Osteoblast (primary cell): Measurements from ENCODE around the gene OAT. TPM values are rescaled to one million over a fixed set of nuclear protein-coding genes. Genes with fewer than 3 reads are reported as not detected.
A peak's percentile ranks its signal among the peaks of the same experiment; 100 is the strongest.

Experiments
- DNase-seq: peaks from one replicate; pipeline ENCODE4 v3.0.0; 2011; ENCODE audit warnings: low spot score, mixed read lengths; ENCODE audit not compliant: insufficient read length; ENCODE audit errors: missing footprints
- H2AFZ ChIP-seq: 2 replicates; pipeline ENCODE4 v1.6.0; 2011; ENCODE audit warnings: mild to moderate bottlenecking, low read length
- H3K27ac ChIP-seq: 2 replicates; pipeline ENCODE4 v1.5.1; 2011; ENCODE audit warnings: mild to moderate bottlenecking, low read depth, low read length, moderate library complexity
- H3K27me3 ChIP-seq: 2 replicates; pipeline ENCODE4 v1.6.0; 2012; ENCODE audit warnings: mild to moderate bottlenecking, control low read depth, inconsistent platforms, low read length, moderate library complexity; ENCODE audit not compliant: insufficient read depth
- H3K36me3 ChIP-seq: 2 replicates; pipeline ENCODE4 v1.5.1; 2011; ENCODE audit warnings: mild to moderate bottlenecking, low read length, control low read depth, moderate library complexity; ENCODE audit not compliant: insufficient read depth
- H3K4me1 ChIP-seq: 2 replicates; pipeline ENCODE4 v1.5.1; 2011; ENCODE audit warnings: mild to moderate bottlenecking, low read length, control low read depth, moderate library complexity; ENCODE audit not compliant: insufficient read depth
- H3K4me2 ChIP-seq: 2 replicates; pipeline ENCODE4 v1.6.0; 2011; ENCODE audit warnings: mild to moderate bottlenecking, low read length; ENCODE audit not compliant: insufficient read depth
- H3K4me3 ChIP-seq: fragments of 200-600 bp; sonication (generic); 3 replicates; pipeline ENCODE4 v1.5.1; 2012; ENCODE audit warnings: mild to moderate bottlenecking, low read length, inconsistent platforms; ENCODE audit not compliant: insufficient read depth
- H3K79me2 ChIP-seq: 2 replicates; pipeline ENCODE4 v1.6.0; 2012; ENCODE audit warnings: mild to moderate bottlenecking, low read length, control low read depth, inconsistent platforms; ENCODE audit not compliant: insufficient read depth
- H3K9me3 ChIP-seq: 2 replicates; pipeline ENCODE4 v1.5.1; 2011; ENCODE audit warnings: low read depth, low read length, control low read depth
- H4K20me1 ChIP-seq: 2 replicates; pipeline ENCODE4 v1.6.0; 2012; ENCODE audit warnings: mild to moderate bottlenecking, low read length, control low read depth; ENCODE audit not compliant: insufficient read depth
- CTCF ChIP-seq: IDR thresholded peaks from 2 replicates; pipeline ENCODE4 v1.5.1; 2011; ENCODE audit warnings: mild to moderate bottlenecking, low read depth, low read length, moderate library complexity; ENCODE audit errors: extremely low read depth
- total RNA-seq: library from RNA; depleted of rRNA; stranded (reverse); fragments of >200 nt; gene quantifications from 2 replicates; pipeline ENCODE4 v1.2.3, GENCODE V29; 2012

The OAT gene
- total RNA-seq, 1 donor = 202 TPM

GRCh38 chr10:124392626-124393342 is 25.9 kb downstream of the OAT start:
- Histone ChIP-seq H3K4me3 (no peak overlapping the region), H3K27ac (no peak overlapping the region), H3K79me2 (no peaks in the 10 kb centered on the region), H3K4me1 (peaks cover 4% of the 10 kb centered on the region), H3K9me3 (no peaks in the 10 kb centered on the region), H3K4me2 (no peak overlapping the region), H4K20me1 (peaks cover under 1% of the 10 kb centered on the region), H3K36me3 (peaks cover 6% of the 10 kb centered on the region), H3K27me3 (no peaks in the 10 kb centered on the region), H2AFZ (no peak overlapping the region)
- no peak for DNase-seq
- TF ChIP-seq CTCF = no peak

GRCh38 chr10:124390471-124391187 is 28.1 kb downstream of the OAT start:
- Histone ChIP-seq H3K36me3 (no peaks in the 10 kb centered on the region), H2AFZ (no peak overlapping the region), H3K4me1 (peaks cover 4% of the 10 kb centered on the region), H3K9me3 (no peaks in the 10 kb centered on the region), H3K4me3 (no peak overlapping the region), H4K20me1 (no peaks in the 10 kb centered on the region), H3K4me2 (no peak overlapping the region), H3K79me2 (no peaks in the 10 kb centered on the region), H3K27me3 (no peaks in the 10 kb centered on the region), H3K27ac (no peak overlapping the region)
- TF ChIP-seq CTCF = no peak
- peak; percentile 55 for DNase-seq

- peaks cover 4% of the 10 kb centered on the region for H3K4me1 ChIP-seq
- H3K36me3 ChIP-seq = no peaks in the 10 kb centered on the region
- no peak for DNase-seq
- peak overlapping the region; percentile 42 for H3K4me3 ChIP-seq
- H3K9me3 ChIP-seq = no peaks in the 10 kb centered on the region
- H2AFZ ChIP-seq = peak overlapping the region; percentile 63
- H3K4me2 ChIP-seq = peak overlapping the region; percentile 80
- no peak overlapping the region for H3K27ac ChIP-seq
- no peaks in the 10 kb centered on the region for H4K20me1 ChIP-seq
- no peaks in the 10 kb centered on the region for H3K27me3 ChIP-seq
- no peak for TF ChIP-seq CTCF
- no peaks in the 10 kb centered on the region for H3K79me2 ChIP-seq
Measured at GRCh38 chr10:124389613-124390361, 28.9 kb downstream of the OAT start.
